ENCODE results near the gene USP28.

DNA sequence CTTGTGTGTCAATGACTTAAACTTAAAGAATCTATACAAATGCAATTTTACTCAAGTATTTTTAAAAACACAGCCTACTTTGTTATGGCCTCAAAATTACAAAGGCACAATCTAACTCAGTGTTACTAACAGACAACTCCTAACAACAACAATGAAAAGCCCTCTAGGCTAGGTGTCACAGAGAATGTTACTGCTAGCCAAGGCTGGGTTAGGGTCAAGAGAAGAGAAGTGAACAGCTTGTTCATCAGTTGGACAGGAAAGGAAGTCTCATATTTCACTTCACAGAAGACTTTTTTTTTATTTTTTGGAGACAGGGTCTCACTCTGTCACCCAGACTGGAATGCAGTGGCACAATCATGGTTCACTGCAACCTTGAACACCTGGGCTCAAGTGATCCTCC is 69.7 kb downstream of the USP28 start:
- no peak for TF ChIP-seq POLR2AphosphoS5 (IDR thresholded peaks at IDR 0.05; ENCODE audit: insufficient read depth in 1 of 2, low read depth in 1 of 2)
- TF ChIP-seq, protein P1, sequence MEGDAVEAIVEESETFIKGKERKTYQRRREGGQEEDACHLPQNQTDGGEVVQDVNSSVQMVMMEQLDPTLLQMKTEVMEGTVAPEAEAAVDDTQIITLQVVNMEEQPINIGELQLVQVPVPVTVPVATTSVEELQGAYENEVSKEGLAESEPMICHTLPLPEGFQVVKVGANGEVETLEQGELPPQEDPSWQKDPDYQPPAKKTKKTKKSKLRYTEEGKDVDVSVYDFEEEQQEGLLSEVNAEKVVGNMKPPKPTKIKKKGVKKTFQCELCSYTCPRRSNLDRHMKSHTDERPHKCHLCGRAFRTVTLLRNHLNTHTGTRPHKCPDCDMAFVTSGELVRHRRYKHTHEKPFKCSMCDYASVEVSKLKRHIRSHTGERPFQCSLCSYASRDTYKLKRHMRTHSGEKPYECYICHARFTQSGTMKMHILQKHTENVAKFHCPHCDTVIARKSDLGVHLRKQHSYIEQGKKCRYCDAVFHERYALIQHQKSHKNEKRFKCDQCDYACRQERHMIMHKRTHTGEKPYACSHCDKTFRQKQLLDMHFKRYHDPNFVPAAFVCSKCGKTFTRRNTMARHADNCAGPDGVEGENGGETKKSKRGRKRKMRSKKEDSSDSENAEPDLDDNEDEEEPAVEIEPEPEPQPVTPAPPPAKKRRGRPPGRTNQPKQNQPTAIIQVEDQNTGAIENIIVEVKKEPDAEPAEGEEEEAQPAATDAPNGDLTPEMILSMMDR (IDR thresholded peaks at IDR 0.05) = no peak

Measured in vagina (tissue), 2 donors.